Cardiac muscle cell (in vitro differentiated cells and primary cell): ENCODE results near the gene BHLHE40. TPM values are rescaled to one million over a fixed set of nuclear protein-coding genes. Genes with fewer than 3 reads are reported as not detected.

ENCODE experiments used
- DNase-seq, 2 donors: peaks; one replicate each; pipeline versions ENCODE4 v3.0.0 to v3.0.0-alpha.2; 2010 to 2017; ENCODE audit warnings: low read depth in 1 of 2, low spot score in 1 of 2
- H3K27ac ChIP-seq: fragments of 200-600 bp; sonication (generic); 2 replicates; pipeline ENCODE4 v1.5.1; 2016
- H3K27me3 ChIP-seq: fragments of 200-600 bp; sonication (generic); 2 replicates; pipeline ENCODE4 v1.6.0; 2016; ENCODE audit warnings: control low read depth
- H3K36me3 ChIP-seq: fragments of 200-600 bp; sonication (generic); 2 replicates; pipeline ENCODE4 v1.5.1; 2016; ENCODE audit warnings: control low read depth
- H3K4me1 ChIP-seq: fragments of 200-600 bp; sonication (generic); 2 replicates; pipeline ENCODE4 v1.8.1; 2017; ENCODE audit warnings: low read depth, mild to moderate bottlenecking, mixed run types
- H3K4me3 ChIP-seq: fragments of 200-600 bp; sonication (generic); 2 replicates; pipeline ENCODE4 v1.5.1; 2016; ENCODE audit warnings: mild to moderate bottlenecking
- H3K9me3 ChIP-seq: fragments of 200-600 bp; sonication (generic); 2 replicates; pipeline ENCODE4 v1.5.1; 2017; ENCODE audit warnings: low read depth, mild to moderate bottlenecking, control low read depth
- CTCF ChIP-seq: IDR thresholded peaks from 2 replicates; pipeline ENCODE4 v1.5.1; 2012; ENCODE audit warnings: low read depth, mild to moderate bottlenecking, low read length
- polyA plus RNA-seq: library from polyadenylated mRNA; unstranded; fragments of >200 nt; fragmentation: Nextera tagmentation; extraction: Ambion mirVana; gene quantifications from 2 replicates; pipeline ENCODE4 v1.2.1, GENCODE V29; 2016
- total RNA-seq: library from RNA; depleted of rRNA; stranded (reverse); fragments of >200 nt; gene quantifications from 2 replicates; pipeline ENCODE4 v1.2.3, GENCODE V29; 2016

The BHLHE40 gene
- total and polyA plus RNA-seq, 2 experiments from 2014 or later, result 11.7 to 15.3 TPM

GRCh38 chr3:4982773-4983738 is 3.8 kb downstream of the BHLHE40 start:
- H3K36me3 ChIP-seq, result peaks cover 2% of the 10 kb centered on the region
- no peaks in the 10 kb centered on the region for H3K9me3 ChIP-seq
- no peak overlapping the region for H3K4me3 ChIP-seq
- H3K4me1 ChIP-seq, result peaks cover 33% of the 10 kb centered on the region
- no peak for DNase-seq
- TF ChIP-seq CTCF, result no peak
- H3K27ac ChIP-seq, result no peak overlapping the region
- no peaks in the 10 kb centered on the region for H3K27me3 ChIP-seq

- H3K27me3 ChIP-seq, result no peaks in the 10 kb centered on the region
- DNase-seq, result peak in 1 of 2 donors; percentile 66
- no peak overlapping the region for H3K27ac ChIP-seq
- H3K36me3 ChIP-seq, result peaks cover 2% of the 10 kb centered on the region
- H3K9me3 ChIP-seq, result no peaks in the 10 kb centered on the region
- H3K4me1 ChIP-seq, result peaks cover 33% of the 10 kb centered on the region
- TF ChIP-seq CTCF, result no peak
- H3K4me3 ChIP-seq, result no peak overlapping the region
Observed at GRCh38 chr3:4983739-4984510, 4.7 kb downstream of the BHLHE40 start.

GRCh38 chr3:4984511-4984864 is 5.3 kb downstream of the BHLHE40 start:
- Histone ChIP-seq H3K4me3 (no peak overlapping the region), H3K4me1 (peaks cover 33% of the 10 kb centered on the region), H3K27me3 (no peaks in the 10 kb centered on the region), H3K9me3 (no peaks in the 10 kb centered on the region), H3K36me3 (peaks cover 2% of the 10 kb centered on the region), H3K27ac (no peak overlapping the region)
- no peak for TF ChIP-seq CTCF
- DNase-seq, result no peak

- Histone ChIP-seq H3K9me3 (no peaks in the 10 kb centered on the region), H3K4me1 (peaks cover 32% of the 10 kb centered on the region), H3K36me3 (peaks cover 2% of the 10 kb centered on the region), H3K4me3 (no peak overlapping the region), H3K27ac (peak overlapping the region; percentile 78), H3K27me3 (no peaks in the 10 kb centered on the region)
- DNase-seq, result peak in 1 of 2 donors; percentile 61
- no peak for TF ChIP-seq CTCF
Observed at GRCh38 chr3:4985330-4986174, 6.3 kb downstream of the BHLHE40 start.

GRCh38 chr3:4986175-4986781 is 7.0 kb downstream of the BHLHE40 start:
- DNase-seq, result peak in 1 of 2 donors; percentile 28
- H3K9me3 ChIP-seq, result no peaks in the 10 kb centered on the region
- H3K4me3 ChIP-seq, result peak overlapping the region; percentile 31
- peaks cover 25% of the 10 kb centered on the region for H3K4me1 ChIP-seq
- peak overlapping the region; percentile 78 for H3K27ac ChIP-seq
- no peaks in the 10 kb centered on the region for H3K27me3 ChIP-seq
- no peak for TF ChIP-seq CTCF
- H3K36me3 ChIP-seq, result peaks cover 2% of the 10 kb centered on the region
